GM23338 (cell line): ENCODE measurements around the gene ZDHHC16. TPM values are rescaled to one million over a fixed set of nuclear protein-coding genes. Genes with fewer than 3 reads are reported as not detected.

ENCODE experiments used
- ATAC-seq: fragments of 200-7000 bp; cut with Tn5 transposase; 3 replicates; pipeline ENCODE4 v1.9.1; 2020
- DNase-seq: peaks from one replicate; pipeline ENCODE4 v3.0.0-alpha.2; 2015; ENCODE audit warnings: low spot score
- H2AFZ ChIP-seq: fragments of 200-600 bp; sonication (generic); 2 replicates; pipeline ENCODE4 v1.8.0; 2016; ENCODE audit warnings: antibody characterized with exemption, mild to moderate bottlenecking, moderate library complexity
- H3F3A ChIP-seq: fragments of 200-600 bp; sonication (generic); replicated peaks from 2 replicates; pipeline ENCODE4 v1.8.0; 2017; ENCODE audit warnings: antibody characterized with exemption, mixed run types, low read depth
- H3K27ac ChIP-seq: fragments of 200-600 bp; sonication (generic); 2 replicates; pipeline ENCODE4 v1.6.1; 2016; ENCODE audit warnings: low read depth
- H3K27me3 ChIP-seq: fragments of 200-600 bp; sonication (generic); 2 replicates; pipeline ENCODE4 v1.8.0; 2016; ENCODE audit warnings: mild to moderate bottlenecking, mixed run types, moderate library complexity; ENCODE audit not compliant: insufficient read depth
- H3K36me3 ChIP-seq: fragments of 200-600 bp; sonication (generic); 2 replicates; pipeline ENCODE4 v1.8.0; 2016; ENCODE audit warnings: mild to moderate bottlenecking; ENCODE audit not compliant: insufficient read depth
- H3K4me1 ChIP-seq: fragments of 200-600 bp; sonication (generic); 2 replicates; pipeline ENCODE4 v1.8.0; 2016; ENCODE audit warnings: mild to moderate bottlenecking, moderate library complexity; ENCODE audit not compliant: insufficient read depth
- H3K4me2 ChIP-seq: fragments of 200-600 bp; sonication (generic); 2 replicates; pipeline ENCODE4 v1.7.1; 2017; ENCODE audit warnings: mixed run types
- H3K4me3 ChIP-seq: fragments of 200-600 bp; sonication (generic); 2 replicates; pipeline ENCODE4 v1.6.1; 2016; ENCODE audit warnings: mixed run types
- H3K79me2 ChIP-seq: fragments of 200-600 bp; sonication (generic); replicated peaks from 2 replicates; pipeline ENCODE4 v1.8.0; 2017; ENCODE audit warnings: mild to moderate bottlenecking; ENCODE audit not compliant: insufficient read depth
- H3K9me2 ChIP-seq: fragments of 200-600 bp; sonication (generic); 2 replicates; pipeline ENCODE4 v1.8.0; 2017; ENCODE audit not compliant: insufficient read depth
- H4K20me1 ChIP-seq: fragments of 200-600 bp; sonication (generic); replicated peaks from 2 replicates; pipeline ENCODE4 v1.8.0; 2017; ENCODE audit warnings: mild to moderate bottlenecking; ENCODE audit not compliant: insufficient read depth
- H3K27ac Mint-ChIP-seq: 2 replicates; pipeline ENCODE4 v1.8.0; 2020; ENCODE audit warnings: inconsistent platforms, mild to moderate bottlenecking, moderate library complexity, mixed read lengths
- H3K27me3 Mint-ChIP-seq: 3 replicates; pipeline ENCODE4 v1.8.0; 2022; ENCODE audit warnings: low read depth, mild to moderate bottlenecking, moderate library complexity, mixed read lengths, inconsistent platforms; ENCODE audit not compliant: insufficient read depth, poor library complexity
- H3K36me3 Mint-ChIP-seq: 3 replicates; pipeline ENCODE4 v1.8.0; 2021; ENCODE audit warnings: low read depth, mild to moderate bottlenecking, inconsistent platforms, moderate library complexity, mixed read lengths
- H3K4me1 Mint-ChIP-seq: 3 replicates; pipeline ENCODE4 v1.8.0; 2020; ENCODE audit warnings: mild to moderate bottlenecking, inconsistent platforms, mixed read lengths
- H3K4me3 Mint-ChIP-seq: 3 replicates; pipeline ENCODE4 v1.8.0; 2021; ENCODE audit warnings: moderate library complexity, mild to moderate bottlenecking, inconsistent platforms, mixed read lengths
- H3K9me3 Mint-ChIP-seq: 3 replicates; pipeline ENCODE4 v1.8.0; 2020; ENCODE audit warnings: moderate library complexity, mild to moderate bottlenecking, inconsistent platforms, mixed read lengths
- EZH2phosphoT487 ChIP-seq: fragments of 200-600 bp; sonication (generic); IDR thresholded peaks from one replicate; pipeline ENCODE4 v1.8.1; 2018; ENCODE audit warnings: antibody characterized with exemption; ENCODE audit not compliant: unreplicated experiment
- JUNB ChIP-seq: IDR thresholded peaks from one replicate; pipeline ENCODE4 v1.6.1; 2016; ENCODE audit warnings: antibody characterized with exemption; ENCODE audit not compliant: unreplicated experiment
- ZNF114 ChIP-seq: fragments of 250-450 bp; sonication (Bioruptor Pico); IDR thresholded peaks from 2 replicates; pipeline ENCODE4 v1.5.0; 2020; ENCODE audit warnings: mild to moderate bottlenecking, moderate library complexity
- ZNF331 ChIP-seq: fragments of 250-450 bp; sonication (Bioruptor Pico); IDR thresholded peaks from 2 replicates; pipeline ENCODE4 v1.5.0; 2020; ENCODE audit warnings: low read depth, mild to moderate bottlenecking, moderate library complexity
- polyA plus RNA-seq: library from polyadenylated mRNA; unstranded; fragments of >200 nt; fragmentation: Nextera tagmentation; extraction: Ambion mirVana; gene quantifications from 2 replicates; pipeline ENCODE4 v1.2.1, GENCODE V29; 2016
- total RNA-seq: library from RNA; depleted of rRNA; stranded (reverse); fragments of >200 nt; shearing (Covaris generic); gene quantifications from 2 replicates; pipeline ENCODE4 v1.2.3, GENCODE V29; 2014
- TF ChIP-seq, protein P1 (sequence below): fragments of 250-450 bp; sonication (Bioruptor Pico); IDR thresholded peaks from 2 replicates; pipeline ENCODE4 v1.5.0; 2020; ENCODE audit warnings: mild to moderate bottlenecking, moderate library complexity
- TF ChIP-seq, protein P2 (sequence below): IDR thresholded peaks from one replicate; pipeline ENCODE4 v1.6.1; 2018; ENCODE audit warnings: antibody characterized with exemption; ENCODE audit not compliant: unreplicated experiment

ZDHHC16 gene
- total and polyA plus RNA-seq, 2 experiments from 2014 or later = 35.1 to 58.2 TPM

DNA sequence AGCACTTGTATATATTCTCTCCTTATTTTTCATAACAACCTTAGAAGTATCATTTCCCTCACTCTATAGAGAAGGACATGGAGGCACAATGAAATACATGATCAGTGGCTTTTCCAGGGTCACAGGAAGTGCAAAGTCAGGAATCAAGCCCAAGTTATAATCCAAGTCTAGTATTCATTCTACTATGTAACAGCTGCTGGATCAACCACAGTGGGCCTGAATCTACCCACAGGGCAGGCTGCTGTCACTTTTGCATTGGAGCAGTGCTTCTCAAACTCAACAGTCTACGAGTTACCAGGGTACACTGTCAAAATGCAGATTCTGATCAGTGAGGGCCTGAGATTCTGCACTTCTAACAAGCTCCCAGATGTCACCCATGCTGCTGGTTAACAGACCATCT, 18.3 kb downstream of the ZDHHC16 start (continued):
- TF ChIP-seq, protein P1, sequence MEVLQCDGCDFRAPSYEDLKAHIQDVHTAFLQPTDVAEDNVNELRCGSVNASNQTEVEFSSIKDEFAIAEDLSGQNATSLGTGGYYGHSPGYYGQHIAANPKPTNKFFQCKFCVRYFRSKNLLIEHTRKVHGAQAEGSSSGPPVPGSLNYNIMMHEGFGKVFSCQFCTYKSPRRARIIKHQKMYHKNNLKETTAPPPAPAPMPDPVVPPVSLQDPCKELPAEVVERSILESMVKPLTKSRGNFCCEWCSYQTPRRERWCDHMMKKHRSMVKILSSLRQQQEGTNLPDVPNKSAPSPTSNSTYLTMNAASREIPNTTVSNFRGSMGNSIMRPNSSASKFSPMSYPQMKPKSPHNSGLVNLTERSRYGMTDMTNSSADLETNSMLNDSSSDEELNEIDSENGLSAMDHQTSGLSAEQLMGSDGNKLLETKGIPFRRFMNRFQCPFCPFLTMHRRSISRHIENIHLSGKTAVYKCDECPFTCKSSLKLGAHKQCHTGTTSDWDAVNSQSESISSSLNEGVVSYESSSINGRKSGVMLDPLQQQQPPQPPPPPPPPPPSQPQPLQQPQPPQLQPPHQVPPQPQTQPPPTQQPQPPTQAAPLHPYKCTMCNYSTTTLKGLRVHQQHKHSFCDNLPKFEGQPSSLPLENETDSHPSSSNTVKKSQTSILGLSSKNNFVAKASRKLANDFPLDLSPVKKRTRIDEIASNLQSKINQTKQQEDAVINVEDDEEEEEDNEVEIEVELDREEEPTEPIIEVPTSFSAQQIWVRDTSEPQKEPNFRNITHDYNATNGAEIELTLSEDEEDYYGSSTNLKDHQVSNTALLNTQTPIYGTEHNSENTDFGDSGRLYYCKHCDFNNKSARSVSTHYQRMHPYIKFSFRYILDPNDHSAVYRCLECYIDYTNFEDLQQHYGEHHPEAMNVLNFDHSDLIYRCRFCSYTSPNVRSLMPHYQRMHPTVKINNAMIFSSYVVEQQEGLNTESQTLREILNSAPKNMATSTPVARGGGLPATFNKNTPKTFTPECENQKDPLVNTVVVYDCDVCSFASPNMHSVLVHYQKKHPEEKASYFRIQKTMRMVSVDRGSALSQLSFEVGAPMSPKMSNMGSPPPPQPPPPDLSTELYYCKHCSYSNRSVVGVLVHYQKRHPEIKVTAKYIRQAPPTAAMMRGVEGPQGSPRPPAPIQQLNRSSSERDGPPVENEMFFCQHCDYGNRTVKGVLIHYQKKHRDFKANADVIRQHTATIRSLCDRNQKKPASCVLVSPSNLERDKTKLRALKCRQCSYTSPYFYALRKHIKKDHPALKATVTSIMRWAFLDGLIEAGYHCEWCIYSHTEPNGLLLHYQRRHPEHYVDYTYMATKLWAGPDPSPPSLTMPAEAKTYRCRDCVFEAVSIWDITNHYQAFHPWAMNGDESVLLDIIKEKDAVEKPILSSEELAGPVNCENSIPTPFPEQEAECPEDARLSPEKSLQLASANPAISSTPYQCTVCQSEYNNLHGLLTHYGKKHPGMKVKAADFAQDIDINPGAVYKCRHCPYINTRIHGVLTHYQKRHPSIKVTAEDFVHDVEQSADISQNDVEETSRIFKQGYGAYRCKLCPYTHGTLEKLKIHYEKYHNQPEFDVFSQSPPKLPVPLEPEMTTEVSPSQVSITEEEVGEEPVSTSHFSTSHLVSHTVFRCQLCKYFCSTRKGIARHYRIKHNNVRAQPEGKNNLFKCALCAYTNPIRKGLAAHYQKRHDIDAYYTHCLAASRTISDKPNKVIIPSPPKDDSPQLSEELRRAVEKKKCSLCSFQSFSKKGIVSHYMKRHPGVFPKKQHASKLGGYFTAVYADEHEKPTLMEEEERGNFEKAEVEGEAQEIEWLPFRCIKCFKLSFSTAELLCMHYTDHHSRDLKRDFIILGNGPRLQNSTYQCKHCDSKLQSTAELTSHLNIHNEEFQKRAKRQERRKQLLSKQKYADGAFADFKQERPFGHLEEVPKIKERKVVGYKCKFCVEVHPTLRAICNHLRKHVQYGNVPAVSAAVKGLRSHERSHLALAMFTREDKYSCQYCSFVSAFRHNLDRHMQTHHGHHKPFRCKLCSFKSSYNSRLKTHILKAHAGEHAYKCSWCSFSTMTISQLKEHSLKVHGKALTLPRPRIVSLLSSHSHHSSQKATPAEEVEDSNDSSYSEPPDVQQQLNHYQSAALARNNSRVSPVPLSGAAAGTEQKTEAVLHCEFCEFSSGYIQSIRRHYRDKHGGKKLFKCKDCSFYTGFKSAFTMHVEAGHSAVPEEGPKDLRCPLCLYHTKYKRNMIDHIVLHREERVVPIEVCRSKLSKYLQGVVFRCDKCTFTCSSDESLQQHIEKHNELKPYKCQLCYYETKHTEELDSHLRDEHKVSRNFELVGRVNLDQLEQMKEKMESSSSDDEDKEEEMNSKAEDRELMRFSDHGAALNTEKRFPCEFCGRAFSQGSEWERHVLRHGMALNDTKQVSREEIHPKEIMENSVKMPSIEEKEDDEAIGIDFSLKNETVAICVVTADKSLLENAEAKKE (CRISPR knock-in tag) = no peak

DNA sequence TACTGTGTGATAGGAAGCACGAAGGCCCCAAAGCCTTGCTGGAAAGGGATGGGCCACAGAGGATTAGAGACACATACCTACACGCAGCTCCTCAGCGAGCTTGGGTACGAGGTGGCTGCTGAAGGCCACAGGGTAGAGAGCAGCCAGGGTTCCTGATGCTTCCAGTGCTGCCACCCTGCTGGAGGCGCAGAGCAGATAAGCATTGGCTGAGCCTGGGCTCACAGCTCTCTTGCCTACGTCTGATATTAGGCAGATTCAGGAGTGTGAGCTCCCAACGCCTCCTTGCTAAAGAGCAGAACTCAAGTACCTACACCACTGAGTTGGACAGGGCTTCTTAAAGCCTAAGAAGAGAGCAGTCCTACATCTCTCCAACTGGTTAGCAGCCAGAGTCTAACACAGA, 20.0 kb downstream of the ZDHHC16 start:
- DNase-seq (no peak), ATAC-seq (no peak)
- Histone ChIP-seq H3K36me3 (peaks cover 75% of the 10 kb centered on the region), H3K4me3 (no peak overlapping the region), H3F3A (peaks cover 32% of the 10 kb centered on the region), H3K79me2 (no peaks in the 10 kb centered on the region), H3K4me1 (no peaks in the 10 kb centered on the region), H3K9me2 (no peaks in the 10 kb centered on the region), H3K4me2 (no peak overlapping the region), H3K27ac (no peak overlapping the region), H2AFZ (no peak overlapping the region), H4K20me1 (peaks cover 5% of the 10 kb centered on the region), H3K27me3 (no peaks in the 10 kb centered on the region)
- H3K27ac Mint-ChIP-seq = no peak overlapping the region
- no peaks in the 10 kb centered on the region for H3K9me3 Mint-ChIP-seq
- no peak overlapping the region for H3K4me3 Mint-ChIP-seq
- H3K27me3 Mint-ChIP-seq = peaks cover 1% of the 10 kb centered on the region
- H3K4me1 Mint-ChIP-seq = peaks cover 5% of the 10 kb centered on the region; the same call in 1 of the 3 replicates
- peaks cover 90% of the 10 kb centered on the region for H3K36me3 Mint-ChIP-seq
- TF ChIP-seq, protein P2, sequence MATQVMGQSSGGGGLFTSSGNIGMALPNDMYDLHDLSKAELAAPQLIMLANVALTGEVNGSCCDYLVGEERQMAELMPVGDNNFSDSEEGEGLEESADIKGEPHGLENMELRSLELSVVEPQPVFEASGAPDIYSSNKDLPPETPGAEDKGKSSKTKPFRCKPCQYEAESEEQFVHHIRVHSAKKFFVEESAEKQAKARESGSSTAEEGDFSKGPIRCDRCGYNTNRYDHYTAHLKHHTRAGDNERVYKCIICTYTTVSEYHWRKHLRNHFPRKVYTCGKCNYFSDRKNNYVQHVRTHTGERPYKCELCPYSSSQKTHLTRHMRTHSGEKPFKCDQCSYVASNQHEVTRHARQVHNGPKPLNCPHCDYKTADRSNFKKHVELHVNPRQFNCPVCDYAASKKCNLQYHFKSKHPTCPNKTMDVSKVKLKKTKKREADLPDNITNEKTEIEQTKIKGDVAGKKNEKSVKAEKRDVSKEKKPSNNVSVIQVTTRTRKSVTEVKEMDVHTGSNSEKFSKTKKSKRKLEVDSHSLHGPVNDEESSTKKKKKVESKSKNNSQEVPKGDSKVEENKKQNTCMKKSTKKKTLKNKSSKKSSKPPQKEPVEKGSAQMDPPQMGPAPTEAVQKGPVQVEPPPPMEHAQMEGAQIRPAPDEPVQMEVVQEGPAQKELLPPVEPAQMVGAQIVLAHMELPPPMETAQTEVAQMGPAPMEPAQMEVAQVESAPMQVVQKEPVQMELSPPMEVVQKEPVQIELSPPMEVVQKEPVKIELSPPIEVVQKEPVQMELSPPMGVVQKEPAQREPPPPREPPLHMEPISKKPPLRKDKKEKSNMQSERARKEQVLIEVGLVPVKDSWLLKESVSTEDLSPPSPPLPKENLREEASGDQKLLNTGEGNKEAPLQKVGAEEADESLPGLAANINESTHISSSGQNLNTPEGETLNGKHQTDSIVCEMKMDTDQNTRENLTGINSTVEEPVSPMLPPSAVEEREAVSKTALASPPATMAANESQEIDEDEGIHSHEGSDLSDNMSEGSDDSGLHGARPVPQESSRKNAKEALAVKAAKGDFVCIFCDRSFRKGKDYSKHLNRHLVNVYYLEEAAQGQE = no peak
- no peak for TF ChIP-seq EZH2phosphoT487
- TF ChIP-seq, protein P1 (CRISPR knock-in tag) = no peak
- no peak for TF ChIP-seq ZNF114 (CRISPR knock-in tag)
- no peak for TF ChIP-seq JUNB
- no peak for TF ChIP-seq ZNF331
